ENCODE results near the gene ACAD8. TPM values are rescaled to one million over a fixed set of nuclear protein-coding genes. Genes with fewer than 3 reads are reported as not detected.

The ACAD8 gene
- total RNA-seq, 1 donor from 2014 or later: 48.4 TPM

DNA sequence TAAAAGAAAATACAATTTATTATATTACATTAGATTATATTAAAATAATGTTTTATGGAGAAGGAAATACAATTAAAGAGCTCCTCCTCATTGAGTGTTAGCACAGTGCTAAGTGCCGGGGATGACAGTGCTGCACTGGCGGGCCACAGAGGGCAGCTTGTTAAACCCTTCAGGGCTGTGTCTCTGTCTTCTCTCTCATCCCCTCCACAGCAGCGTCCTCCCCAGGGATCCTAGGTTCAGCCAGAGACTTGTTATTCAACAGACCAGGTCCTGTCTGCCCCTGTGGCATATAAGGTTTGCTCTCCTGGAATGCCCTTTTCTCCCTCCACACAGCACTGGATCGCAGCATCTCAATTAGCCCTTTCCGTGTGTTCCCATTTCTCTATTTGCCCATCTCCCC lies 14.4 kb upstream of the ACAD8 start:
- Mint-ChIP-seq H3K36me3 (peaks cover 18% of the 10 kb centered on the region), H3K27me3 (ENCODE audit: insufficient read depth, low read depth) (no peaks in the 10 kb centered on the region), H3K27ac (no peak overlapping the region), H3K4me3 (no peak overlapping the region), H3K9me3 (no peaks in the 10 kb centered on the region), H3K4me1 (no peaks in the 10 kb centered on the region)
- H3F3A ChIP-seq (ENCODE audit: low read depth): no peaks in the 10 kb centered on the region
- H3K9ac ChIP-seq: no peak overlapping the region
- H4K20me1 ChIP-seq (ENCODE audit: low read depth): no peaks in the 10 kb centered on the region
- no peak overlapping the region for H3K4me2 ChIP-seq
- TF ChIP-seq EZH2phosphoT487 (IDR thresholded peaks at IDR 0.05): no peak
- no peak for TF ChIP-seq EZH2 (IDR thresholded peaks at IDR 0.05)
- TF ChIP-seq, protein P1, sequence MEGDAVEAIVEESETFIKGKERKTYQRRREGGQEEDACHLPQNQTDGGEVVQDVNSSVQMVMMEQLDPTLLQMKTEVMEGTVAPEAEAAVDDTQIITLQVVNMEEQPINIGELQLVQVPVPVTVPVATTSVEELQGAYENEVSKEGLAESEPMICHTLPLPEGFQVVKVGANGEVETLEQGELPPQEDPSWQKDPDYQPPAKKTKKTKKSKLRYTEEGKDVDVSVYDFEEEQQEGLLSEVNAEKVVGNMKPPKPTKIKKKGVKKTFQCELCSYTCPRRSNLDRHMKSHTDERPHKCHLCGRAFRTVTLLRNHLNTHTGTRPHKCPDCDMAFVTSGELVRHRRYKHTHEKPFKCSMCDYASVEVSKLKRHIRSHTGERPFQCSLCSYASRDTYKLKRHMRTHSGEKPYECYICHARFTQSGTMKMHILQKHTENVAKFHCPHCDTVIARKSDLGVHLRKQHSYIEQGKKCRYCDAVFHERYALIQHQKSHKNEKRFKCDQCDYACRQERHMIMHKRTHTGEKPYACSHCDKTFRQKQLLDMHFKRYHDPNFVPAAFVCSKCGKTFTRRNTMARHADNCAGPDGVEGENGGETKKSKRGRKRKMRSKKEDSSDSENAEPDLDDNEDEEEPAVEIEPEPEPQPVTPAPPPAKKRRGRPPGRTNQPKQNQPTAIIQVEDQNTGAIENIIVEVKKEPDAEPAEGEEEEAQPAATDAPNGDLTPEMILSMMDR (IDR thresholded peaks at IDR 0.05): no peak
- H3K27ac ChIP-seq: no peak overlapping the region
- H3K79me2 ChIP-seq (ENCODE audit: low read depth): no peaks in the 10 kb centered on the region
- no peak overlapping the region for H2AFZ ChIP-seq (replicated peaks)
- H3K4me3 ChIP-seq: no peak overlapping the region
- H3K4me1 ChIP-seq: no peaks in the 10 kb centered on the region
- H3K27me3 ChIP-seq: no peaks in the 10 kb centered on the region
- no peaks in the 10 kb centered on the region for H3K9me3 ChIP-seq (ENCODE audit: low read depth)
- no peaks in the 10 kb centered on the region for H3K36me3 ChIP-seq
- no peak for DNase-seq (ENCODE audit: low spot score)

DNA sequence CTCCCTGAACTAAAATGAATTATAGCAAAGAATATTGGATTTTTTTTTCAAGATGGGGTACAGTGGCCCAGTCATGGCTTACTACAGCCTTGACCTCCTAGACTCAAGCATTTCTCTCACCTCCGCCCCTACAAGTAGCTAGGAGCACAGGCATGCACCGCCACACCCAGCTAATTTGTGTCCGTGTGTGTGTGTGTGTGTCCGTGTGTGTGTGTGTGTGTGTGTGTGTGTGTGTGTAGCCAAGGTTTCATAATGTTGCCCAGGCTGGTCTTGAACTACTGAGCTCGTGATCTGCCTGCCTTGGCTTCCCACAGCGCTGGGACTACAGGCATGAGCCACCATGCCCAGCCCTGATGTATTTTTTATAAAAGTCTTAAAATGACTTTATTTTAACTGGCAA lies 12.8 kb upstream of the ACAD8 start:
- Mint-ChIP-seq H3K27me3 (ENCODE audit: insufficient read depth, low read depth) (no peaks in the 10 kb centered on the region), H3K9me3 (no peaks in the 10 kb centered on the region), H3K36me3 (peaks cover 20% of the 10 kb centered on the region), H3K4me1 (no peaks in the 10 kb centered on the region), H3K4me3 (no peak overlapping the region), H3K27ac (no peak overlapping the region)
- H3K9ac ChIP-seq: no peak overlapping the region
- no peak for TF ChIP-seq EZH2 (IDR thresholded peaks at IDR 0.05)
- no peak for TF ChIP-seq EZH2phosphoT487 (IDR thresholded peaks at IDR 0.05)
- TF ChIP-seq, protein P1 (IDR thresholded peaks at IDR 0.05): no peak
- no peak overlapping the region for H3K27ac ChIP-seq
- H3K9me3 ChIP-seq (ENCODE audit: low read depth): no peaks in the 10 kb centered on the region
- no peaks in the 10 kb centered on the region for H3K36me3 ChIP-seq
- H3K4me2 ChIP-seq: no peak overlapping the region
- H4K20me1 ChIP-seq (ENCODE audit: low read depth): no peaks in the 10 kb centered on the region
- H2AFZ ChIP-seq (replicated peaks): no peak overlapping the region
- no peaks in the 10 kb centered on the region for H3K4me1 ChIP-seq
- H3K4me3 ChIP-seq: no peak overlapping the region
- no peak for DNase-seq (ENCODE audit: low spot score)
- H3K79me2 ChIP-seq (ENCODE audit: low read depth): no peaks in the 10 kb centered on the region
- H3K27me3 ChIP-seq: no peaks in the 10 kb centered on the region
- no peaks in the 10 kb centered on the region for H3F3A ChIP-seq (ENCODE audit: low read depth)

DNA sequence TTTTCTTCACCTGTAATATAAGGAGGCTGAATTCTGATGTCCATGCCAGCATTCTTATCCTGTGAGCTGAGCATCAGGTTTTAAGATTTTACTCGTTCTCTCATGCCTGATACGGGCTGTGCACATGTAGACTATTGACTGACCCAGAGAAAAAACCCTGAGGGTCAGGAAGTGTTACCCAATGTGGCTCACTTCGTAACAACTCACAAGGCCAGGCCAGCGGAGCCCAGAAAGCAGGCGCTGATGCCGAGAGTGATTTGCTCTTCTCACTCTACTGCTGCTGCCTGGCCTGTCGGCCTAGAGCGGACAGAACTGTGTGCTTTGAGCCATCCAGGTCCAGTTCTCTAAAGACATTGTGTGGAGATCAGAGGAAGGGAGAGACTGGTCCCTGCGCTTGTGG lies 11.0 kb upstream of the ACAD8 start:
- TF ChIP-seq, protein P1 (IDR thresholded peaks at IDR 0.05): no peak
- TF ChIP-seq EZH2 (IDR thresholded peaks at IDR 0.05) (no peak), EZH2phosphoT487 (IDR thresholded peaks at IDR 0.05) (no peak)

More for the DNA sequence above, 11.0 kb upstream of the ACAD8 start:
- Mint-ChIP-seq H3K9me3 (no peaks in the 10 kb centered on the region), H3K27ac (no peak overlapping the region), H3K36me3 (peaks cover 27% of the 10 kb centered on the region), H3K4me3 (no peak overlapping the region), H3K27me3 (ENCODE audit: insufficient read depth, low read depth) (no peaks in the 10 kb centered on the region), H3K4me1 (no peaks in the 10 kb centered on the region)
- H3K4me2 ChIP-seq: no peak overlapping the region
- DNase-seq (ENCODE audit: low spot score): no peak
- no peaks in the 10 kb centered on the region for H3K4me1 ChIP-seq
- no peaks in the 10 kb centered on the region for H3K36me3 ChIP-seq
- no peak overlapping the region for H3K9ac ChIP-seq
- H4K20me1 ChIP-seq (ENCODE audit: low read depth): no peaks in the 10 kb centered on the region
- no peak overlapping the region for H3K4me3 ChIP-seq
- no peaks in the 10 kb centered on the region for H3F3A ChIP-seq (ENCODE audit: low read depth)
- H3K79me2 ChIP-seq (ENCODE audit: low read depth): no peaks in the 10 kb centered on the region
- H3K27me3 ChIP-seq: no peaks in the 10 kb centered on the region
- H3K9me3 ChIP-seq (ENCODE audit: low read depth): no peaks in the 10 kb centered on the region
- no peak overlapping the region for H3K27ac ChIP-seq
- no peak overlapping the region for H2AFZ ChIP-seq (replicated peaks)
